ENCODE results near the gene CD79B.
"Not testable (repeated sequence)": the region's sequence is repeated elsewhere in the genome, so short reads cannot be mapped to it uniquely, and the experiment has no call there.

CD79B gene

DNA sequence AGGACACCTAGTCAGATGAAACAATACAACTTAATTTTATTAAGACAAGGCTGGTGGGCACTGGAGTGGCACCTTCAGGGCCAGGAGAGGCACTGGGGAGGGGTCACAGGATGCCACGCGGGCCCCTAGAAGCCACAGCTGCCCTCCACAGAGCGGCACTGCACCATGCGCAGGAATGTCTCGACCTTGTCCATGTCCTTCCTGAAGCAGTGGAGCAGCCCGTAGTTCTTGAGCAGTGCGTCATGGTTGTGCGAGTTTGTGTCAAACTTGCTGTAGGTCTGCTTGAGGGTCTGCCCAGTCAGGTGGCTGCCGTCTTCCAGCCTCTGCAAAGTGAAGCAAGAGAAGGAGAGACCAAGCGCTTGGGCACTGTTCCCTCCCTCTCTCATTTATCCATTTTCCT, 22.5 kb downstream of the CD79B start:
- not testable (repeated sequence) for DNase-seq (ENCODE audit: low spot score)

DNA sequence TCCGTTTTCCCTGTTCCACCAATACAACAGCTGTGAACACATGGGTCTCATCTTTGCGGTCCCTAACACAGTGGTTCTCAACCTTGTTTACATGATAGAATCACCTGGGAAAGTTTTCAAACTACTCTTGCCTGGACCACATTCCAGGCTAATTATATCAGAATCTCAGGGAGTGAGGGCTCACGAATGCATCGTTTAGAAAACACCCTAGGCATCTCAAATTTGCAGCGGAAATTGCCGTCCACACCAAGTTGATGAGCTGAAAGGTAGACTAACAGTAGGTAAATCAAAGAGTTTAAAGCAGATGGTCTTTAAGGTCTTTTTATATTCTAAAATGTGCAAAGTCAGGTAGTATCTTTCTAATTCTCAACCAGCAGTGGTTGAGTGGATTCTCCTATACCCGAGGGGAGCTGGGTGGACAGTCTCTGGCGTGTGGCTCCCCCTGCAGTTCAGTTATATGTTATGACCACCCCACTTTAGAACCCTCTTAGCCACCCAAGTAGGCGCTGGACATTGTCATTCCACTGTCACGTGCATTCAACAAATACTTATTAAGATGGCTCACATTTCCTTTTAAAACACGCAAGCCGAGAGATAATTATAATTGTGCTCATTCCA, 24.9 kb downstream of the CD79B start:
- DNase-seq (ENCODE audit: low spot score), result not testable (repeated sequence)

DNA sequence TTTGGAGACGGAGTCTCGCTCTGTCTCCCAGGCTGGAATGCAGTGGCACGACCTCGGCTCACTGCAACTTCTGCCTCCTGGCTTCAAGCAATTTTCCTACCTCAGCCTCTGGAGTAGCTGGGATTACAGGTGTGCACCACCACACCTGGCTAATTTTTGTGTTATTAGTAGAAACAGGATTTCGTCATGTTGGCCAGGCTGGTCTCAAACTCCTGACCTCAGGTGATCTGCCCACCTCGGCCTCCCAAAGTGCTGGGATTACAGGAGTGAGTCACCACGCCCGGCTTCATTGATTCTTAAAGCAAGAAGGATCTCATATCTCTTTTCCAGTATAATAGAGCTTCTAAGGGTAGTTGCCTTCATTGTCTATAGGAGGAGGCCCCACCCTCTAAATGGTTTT, 27.3 kb downstream of the CD79B start:
- DNase-seq (ENCODE audit: low spot score), result not testable (repeated sequence)

DNA sequence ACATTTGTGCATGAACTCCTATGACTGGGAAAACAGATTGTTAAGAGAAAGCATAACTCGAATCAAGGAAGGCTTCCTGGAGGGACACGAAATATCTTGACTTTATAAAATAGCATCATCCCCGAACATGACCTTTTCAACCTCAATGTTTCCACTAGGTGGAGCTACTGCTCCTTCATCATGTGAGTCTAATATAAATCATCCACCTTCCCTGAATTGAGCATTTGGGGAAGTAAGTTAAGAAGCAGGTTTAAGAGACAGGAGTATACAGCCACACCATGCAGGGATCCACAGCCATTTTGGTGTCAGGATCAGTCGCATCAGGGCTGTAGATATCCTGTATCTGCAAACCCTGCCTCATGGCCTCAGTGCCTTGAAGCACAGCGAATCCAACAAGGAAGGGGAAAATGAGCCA, 28.3 kb downstream of the CD79B start:
- DNase-seq (ENCODE audit: low spot score), result not testable (repeated sequence)

DNA sequence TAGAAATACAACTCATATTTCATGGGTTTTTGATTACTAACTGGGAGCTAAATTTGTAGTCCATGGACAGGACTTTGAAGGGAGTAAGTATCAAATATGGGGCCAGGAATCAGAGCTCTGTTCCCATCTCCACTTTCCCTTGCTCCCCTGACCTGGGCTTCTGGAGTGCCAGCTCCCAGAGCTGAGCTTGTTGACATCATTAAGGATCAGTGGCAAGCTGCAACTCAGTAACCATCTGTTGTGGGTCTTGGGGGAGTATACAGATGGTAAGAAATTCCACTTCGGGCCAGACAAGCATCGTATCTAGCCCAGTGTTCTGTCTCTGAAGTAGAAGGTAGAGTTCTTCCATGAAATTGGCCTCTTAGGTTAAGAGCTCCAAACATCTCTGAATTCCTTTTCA, 30.2 kb downstream of the CD79B start:
- not testable (repeated sequence) for DNase-seq (ENCODE audit: low spot score)

DNA sequence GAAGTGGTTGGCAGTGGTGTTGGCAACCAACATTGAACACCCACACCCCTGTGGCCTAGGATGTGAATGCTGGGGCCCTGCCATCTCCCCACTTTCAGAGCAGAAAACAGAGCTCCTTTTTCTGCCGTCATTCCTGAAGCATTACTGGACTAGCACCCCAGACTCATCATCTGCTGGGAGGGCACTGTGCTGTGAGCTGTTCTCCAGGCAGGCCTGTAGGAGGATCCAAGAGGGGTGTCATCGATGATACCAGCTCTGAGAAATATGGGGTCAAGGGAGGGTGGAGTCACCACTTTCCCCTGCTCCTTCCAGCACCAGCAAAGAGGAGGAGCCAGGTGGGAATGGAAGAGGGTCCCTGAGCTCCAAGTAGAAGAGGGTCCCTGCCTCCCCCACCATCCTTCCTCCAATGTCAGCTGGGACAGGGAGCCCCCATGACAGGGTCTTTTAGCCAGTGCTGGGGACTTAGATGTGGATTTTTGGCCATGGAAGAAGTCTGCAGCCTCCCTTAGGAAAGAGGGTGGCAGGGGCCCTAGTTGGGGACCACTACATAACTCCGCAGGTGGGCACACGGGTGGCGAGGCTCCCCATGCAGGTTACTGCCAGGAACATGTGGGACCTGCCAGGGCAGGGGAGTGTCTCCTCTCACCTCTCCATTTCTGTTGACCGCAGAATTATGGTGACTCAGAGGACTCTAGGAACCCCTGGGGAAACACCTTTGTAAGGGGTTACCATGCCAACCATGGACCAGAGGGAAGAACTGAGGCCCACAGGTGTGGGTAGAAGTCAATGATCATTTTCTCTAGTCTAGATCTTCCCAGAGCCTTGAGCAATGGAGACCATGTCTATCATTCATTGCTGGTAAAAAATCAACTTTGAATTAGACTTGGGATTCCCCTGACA, 33.0 kb downstream of the CD79B start:
- DNase-seq (ENCODE audit: low spot score), result not testable (repeated sequence)

DNA sequence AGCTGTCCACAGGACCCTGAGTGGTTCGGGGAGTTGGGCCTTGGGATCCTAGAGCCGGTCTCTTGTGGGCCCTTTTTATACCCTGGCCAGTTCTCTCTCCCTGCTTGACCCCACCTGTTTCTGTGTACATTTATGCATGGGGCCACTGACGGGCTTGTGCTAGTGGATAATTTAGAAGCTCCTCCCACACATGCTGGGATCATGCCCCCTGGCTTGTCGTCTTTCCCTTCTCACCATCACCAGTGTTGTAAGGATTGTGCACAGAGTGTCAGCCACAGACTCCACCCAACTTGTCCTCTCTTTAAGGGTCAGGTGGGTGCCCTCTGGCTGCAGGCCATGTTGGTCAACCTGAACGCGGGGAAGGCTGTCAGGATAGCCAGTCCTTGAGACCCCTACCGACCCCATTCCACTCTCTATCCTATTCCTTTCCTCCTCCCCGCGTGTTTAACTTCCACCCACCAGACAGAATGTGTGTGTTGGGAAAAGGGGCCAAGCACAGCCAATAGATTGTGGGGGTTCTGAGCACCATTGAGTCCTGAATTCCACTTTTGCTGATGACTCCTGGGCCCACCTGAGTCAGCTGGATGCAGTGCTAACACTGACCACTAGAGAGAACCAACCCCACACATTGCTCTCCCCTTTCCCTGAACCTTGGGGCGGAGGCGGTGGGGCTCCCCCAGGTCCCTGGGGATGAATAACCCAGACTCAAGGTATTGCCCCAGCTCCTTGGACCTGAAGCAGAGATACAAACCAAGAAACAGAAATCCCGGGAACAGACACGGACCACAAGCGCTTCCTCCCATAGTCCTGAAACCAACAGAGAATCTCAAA, 35.4 kb downstream of the CD79B start, which contains the start of gene CSH1:
CSH1 (minus strand) TSS at position 51 of the 831 bp plus-strand sequence. CDS start 63 bp downstream, outside the sequence.
- DNase-seq (ENCODE audit: low spot score), result not testable (repeated sequence)

DNA sequence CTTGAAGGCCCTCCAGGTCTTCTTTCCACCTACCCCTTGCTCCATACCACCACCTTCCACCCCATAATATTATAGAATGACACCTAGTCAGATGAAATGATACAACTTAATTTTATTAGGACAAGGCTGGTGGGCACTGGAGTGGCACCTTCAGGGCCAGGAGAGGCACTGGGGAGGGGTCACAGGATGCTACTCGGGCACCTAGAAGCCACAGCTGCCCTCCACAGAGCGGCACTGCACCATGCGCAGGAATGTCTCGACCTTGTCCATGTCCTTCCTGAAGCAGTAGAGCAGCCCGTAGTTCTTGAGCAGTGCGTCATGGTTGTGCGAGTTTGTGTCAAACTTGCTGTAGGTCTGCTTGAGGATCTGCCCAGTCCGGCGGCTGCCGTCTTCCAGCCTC, 37.3 kb downstream of the CD79B start:
- not testable (repeated sequence) for DNase-seq (ENCODE audit: low spot score)

DNA sequence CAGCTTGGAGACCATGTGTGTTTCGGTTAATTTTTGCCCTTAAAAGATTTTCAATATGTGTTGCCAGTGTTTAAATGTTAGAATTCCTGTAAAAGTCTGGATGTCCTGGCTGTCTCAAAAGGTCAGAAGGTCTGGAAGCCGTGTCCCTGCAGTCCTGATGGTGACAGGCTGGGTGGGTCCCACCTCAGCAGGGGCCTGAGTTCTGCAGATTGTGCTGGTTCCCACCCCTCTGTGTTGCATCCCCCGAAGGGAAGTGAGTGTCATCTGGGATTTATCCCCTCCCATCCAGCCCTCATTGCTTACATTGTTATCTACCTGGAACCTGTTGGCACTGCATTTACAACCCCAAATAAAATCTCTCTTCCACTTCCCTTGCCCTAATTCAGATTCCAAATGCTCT, 38.1 kb downstream of the CD79B start:
- DNase-seq (ENCODE audit: low spot score), result not testable (repeated sequence)

DNA sequence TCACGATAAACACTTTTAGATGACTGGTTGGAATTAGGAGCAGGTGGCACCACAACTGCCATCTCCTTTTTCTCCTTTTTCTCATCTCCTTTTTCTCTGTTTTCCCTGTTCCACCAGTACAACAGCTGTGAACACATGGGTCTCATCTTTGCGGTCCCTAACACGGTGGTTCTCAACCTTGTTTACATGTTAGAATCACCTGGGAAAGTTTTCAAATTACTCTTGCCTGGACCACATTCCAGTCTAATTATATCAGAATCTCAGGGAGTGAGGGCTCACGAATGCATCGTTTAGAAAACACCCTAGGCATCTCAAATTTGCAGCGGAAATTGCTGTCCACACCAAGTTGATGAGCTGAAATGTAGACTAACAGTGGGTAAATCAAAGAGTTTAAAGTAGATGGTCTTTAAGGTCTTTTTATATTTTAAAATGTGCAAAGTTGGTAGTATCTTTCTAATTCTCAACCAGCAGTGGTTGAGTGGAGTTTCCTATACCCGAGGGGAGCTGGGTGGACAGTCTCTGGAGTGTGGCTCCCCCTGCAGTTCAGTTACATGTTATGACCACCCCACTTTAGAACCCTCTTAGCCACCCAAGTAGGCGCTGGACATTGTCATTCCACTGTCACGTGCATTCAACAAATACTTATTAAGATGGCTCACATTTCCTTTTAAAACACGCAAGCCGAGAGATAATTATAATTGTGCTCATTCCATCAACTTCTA, 39.7 kb downstream of the CD79B start:
- DNase-seq (ENCODE audit: low spot score), result not testable (repeated sequence)

DNA sequence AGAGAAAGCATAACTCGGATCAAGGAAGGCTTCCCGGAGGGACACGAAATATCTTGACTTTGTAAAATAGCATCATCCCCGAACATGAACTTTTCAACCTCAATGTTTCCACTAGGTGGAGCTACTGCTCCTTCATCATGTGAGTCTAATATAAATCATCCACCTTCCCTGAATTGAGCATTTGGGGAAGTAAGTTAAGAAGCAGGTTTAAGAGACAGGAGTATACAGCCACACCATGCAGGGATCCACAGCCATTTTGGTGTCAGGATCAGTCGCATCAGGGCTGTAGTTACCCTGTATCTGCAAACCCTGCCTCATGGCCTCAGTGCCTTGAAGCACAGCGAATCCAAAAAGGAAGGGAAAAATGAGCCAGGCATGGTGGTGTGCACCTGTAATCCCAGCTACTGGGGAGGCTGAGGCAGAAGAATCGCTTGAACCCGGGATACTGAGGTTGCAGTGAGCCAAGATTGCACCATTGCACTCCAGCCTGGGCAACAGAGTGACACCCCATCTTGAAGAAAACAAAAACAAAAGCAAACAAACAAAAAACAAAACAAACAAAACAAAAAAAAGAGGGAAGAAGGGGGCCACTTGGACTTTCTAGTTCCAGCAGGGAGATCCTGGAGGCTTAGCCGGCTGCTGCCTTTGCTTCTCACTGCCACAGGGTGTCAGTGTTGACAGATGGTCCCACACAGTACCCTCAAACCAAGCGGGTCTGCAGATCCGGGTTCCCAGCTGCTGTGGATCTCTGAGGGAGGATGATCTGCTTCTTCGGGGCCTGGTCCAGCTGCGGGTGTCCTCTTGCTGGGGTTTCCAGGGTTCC, 42.9 kb downstream of the CD79B start:
- DNase-seq (ENCODE audit: low spot score), result peak; percentile 18

DNA sequence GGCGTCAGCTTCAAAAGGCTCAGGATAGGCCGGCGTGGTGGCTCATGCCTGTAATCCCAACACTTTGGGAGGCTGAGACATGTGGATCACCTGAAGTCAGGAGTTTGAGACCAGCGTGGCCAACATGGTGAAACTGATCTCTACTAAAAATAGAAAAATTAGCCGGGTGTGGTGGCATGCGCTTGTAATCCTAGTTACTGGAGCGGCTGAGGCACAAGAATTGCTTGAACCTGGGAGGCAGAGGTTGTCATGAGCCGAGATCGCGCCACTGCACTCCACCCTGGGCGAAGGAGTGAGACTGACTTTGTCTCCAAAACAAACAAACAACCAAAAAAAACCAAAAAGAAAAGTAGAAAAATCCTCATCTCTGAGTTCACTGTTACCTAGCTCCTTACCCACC, 47.0 kb downstream of the CD79B start:
- not testable (repeated sequence) for DNase-seq (ENCODE audit: low spot score)

DNA sequence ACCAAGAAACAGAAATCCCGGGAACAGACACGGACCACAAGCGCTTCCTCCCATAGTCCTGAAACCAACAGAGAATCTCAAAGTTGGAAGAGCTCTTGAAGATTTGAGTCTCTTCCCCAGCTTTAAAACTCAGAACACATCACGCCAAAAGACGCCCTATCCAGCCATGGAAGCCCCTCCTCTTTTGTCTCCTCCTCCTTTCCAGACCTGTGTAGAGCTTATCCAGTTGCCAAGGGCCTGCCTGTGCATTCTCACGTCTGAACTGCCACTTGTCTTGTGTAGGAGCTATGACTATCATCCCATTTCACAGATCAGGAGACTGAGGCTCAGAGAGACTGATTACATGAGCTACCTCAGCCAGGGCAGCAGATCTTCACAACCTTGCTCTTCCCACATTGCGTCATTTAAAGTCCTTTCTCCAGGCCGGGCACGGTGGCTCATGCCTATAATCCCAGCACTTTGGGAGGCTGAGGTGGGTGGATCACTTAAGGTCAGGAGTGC, 49.5 kb downstream of the CD79B start:
- not testable (repeated sequence) for DNase-seq (ENCODE audit: low spot score)

DNA sequence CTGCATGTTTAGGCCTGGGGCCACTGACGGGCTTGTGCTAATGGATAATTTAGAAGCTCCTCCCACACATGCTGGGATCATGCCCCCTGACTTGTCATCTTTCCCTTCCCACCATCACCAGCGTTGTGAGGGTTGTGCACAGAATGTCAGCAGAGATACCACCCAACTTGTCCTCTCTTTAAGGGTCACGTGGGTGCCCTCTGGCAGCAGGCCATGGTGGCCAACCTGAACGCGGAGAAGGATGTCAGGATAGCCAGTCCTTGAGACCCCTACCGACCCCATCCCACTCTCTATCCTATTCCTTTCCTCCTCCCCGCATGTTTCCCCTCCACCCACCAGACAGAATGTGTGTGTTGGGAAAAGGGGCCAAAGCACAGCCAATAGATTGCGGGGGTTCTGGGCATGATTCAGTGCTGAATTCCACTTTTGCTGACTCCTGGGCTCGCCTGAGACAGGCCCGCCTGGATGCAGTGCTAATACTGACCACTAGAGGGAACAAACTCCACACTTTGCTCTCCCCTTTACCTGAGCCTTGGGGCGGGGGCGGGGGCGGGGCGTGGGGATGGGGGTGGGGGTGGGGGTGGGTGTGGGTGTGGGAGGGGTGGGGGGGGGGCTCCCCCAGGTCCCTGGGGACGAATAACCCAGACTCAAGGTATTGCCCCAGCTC, 50.1 kb downstream of the CD79B start, which contains the start of gene GH2:
GH2 (minus strand) TSS at position 10 of the 667 bp plus-strand sequence. CDS start 143 bp downstream, outside the sequence.
- DNase-seq (ENCODE audit: low spot score), result no peak

DNA sequence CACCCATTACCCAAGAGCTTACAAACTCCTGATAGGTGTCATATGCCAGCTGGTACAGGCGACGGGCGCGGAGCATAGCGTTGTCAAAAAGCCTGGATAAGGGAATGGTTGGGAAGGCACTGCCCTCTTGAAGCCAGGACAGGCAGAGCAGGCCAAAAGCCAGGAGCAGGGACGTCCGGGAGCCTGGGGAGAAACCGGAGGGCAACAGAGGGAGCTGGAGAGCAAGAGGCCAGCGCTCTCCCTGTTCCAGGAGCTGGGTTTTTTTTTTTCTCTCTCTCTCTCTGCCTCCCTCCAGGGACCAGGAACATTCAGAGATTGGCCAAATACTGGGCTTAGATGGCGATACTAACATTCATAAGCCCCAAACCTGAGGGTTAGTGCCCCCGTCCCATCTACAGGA, 50.8 kb downstream of the CD79B start:
- not testable (repeated sequence) for DNase-seq (ENCODE audit: low spot score)

DNA sequence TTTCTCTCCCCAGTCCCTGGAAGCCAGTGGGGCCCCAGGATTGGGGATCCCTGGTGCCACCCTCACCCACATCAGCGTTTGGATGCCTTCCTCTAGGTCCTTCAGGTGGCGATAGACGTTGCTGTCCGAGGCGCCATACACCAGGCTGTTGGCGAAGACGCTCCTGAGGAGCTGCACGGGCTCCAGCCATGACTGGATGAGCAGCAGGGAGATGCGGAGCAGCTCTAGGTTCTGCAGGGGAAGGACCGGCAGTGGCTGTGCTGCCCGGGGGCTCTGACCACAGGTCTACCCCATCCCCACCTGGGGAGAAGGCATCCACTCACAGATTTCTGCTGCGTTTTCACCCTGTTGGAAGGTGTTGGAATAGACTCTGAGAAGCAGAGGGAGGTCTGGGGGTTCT, 51.4 kb downstream of the CD79B start:
- DNase-seq (ENCODE audit: low spot score), result no peak

Measured in pons (tissue), 1 donor.